Measurements from ENCODE around the gene FADS1. TPM values are rescaled to one million over a fixed set of nuclear protein-coding genes. Genes with fewer than 3 reads are reported as not detected.

Gene FADS1
- total RNA-seq, 1 experiment from 2014 or later = 148 TPM

GRCh38 chr11:61751384-61751783 is 65.4 kb downstream of the FADS1 start:
- in situ Hi-C loops (cut with HindIII; ENCODE audit: low sequenced_read_pairs) = no loop called here
- no peak for DNase-seq (ENCODE audit: low spot score)

GRCh38 chr11:61750631-61751273 is 66.1 kb downstream of the FADS1 start:
- in situ Hi-C loops (cut with HindIII; ENCODE audit: low sequenced_read_pairs) = no loop called here
- DNase-seq (ENCODE audit: low spot score) = no peak

Other genes with a start within 250 kb of the FADS1 start
- 1.6 and 3.4 TPM in 2 replicates for gene SYT7, start 235.9 kb downstream of the FADS1 start, total RNA-seq (2014; rRNA removed; shearing (Covaris generic))
- gene DAGLA, start 136.6 kb downstream of the FADS1 start, total RNA-seq (2014; rRNA removed; shearing (Covaris generic)) = 0.74 and 1.4 TPM in 2 replicates
- gene MYRF, start 64.4 kb downstream of the FADS1 start, total RNA-seq (2014; rRNA removed; shearing (Covaris generic)) = 0.71 and 1.4 TPM in 2 replicates
- gene TMEM258, start 24.4 kb downstream of the FADS1 start, total RNA-seq (2014; rRNA removed; shearing (Covaris generic)) = 41.4 and 66.0 TPM in 2 replicates
- 94.5 and 105 TPM in 2 replicates for gene FEN1, start 24.1 kb downstream of the FADS1 start, total RNA-seq (2014; rRNA removed; shearing (Covaris generic))
- 222 and 244 TPM in 2 replicates for gene FADS2, start 11.3 kb upstream of the FADS1 start, total RNA-seq (2014; rRNA removed; shearing (Covaris generic))
- gene FADS3, start 74.5 kb upstream of the FADS1 start, total RNA-seq (2014; rRNA removed; shearing (Covaris generic)) = 44.4 and 47.1 TPM in 2 replicates
- 12.4 and 19.0 TPM in 2 replicates for gene RAB3IL1, start 100.6 kb upstream of the FADS1 start, total RNA-seq (2014; rRNA removed; shearing (Covaris generic))
- gene BEST1, start 133.3 kb upstream of the FADS1 start, total RNA-seq (2014; rRNA removed; shearing (Covaris generic)) = 0.10 and 0.18 TPM in 2 replicates
- gene FTH1, start 150.6 kb upstream of the FADS1 start, total RNA-seq (2014; rRNA removed; shearing (Covaris generic)) = 588 and 699 TPM in 2 replicates